GM23338 (cell line): Measurements from ENCODE around the gene ALOX5AP. TPM values are rescaled to one million over a fixed set of nuclear protein-coding genes. Genes with fewer than 3 reads are reported as not detected.

Experiments
- ATAC-seq: fragments of 200-7000 bp; cut with Tn5 transposase; 3 replicates; pipeline ENCODE4 v1.9.1; 2020
- DNase-seq: peaks from one replicate; pipeline ENCODE4 v3.0.0-alpha.2; 2015; ENCODE audit warnings: low spot score
- H2AFZ ChIP-seq: fragments of 200-600 bp; sonication (generic); 2 replicates; pipeline ENCODE4 v1.8.0; 2016; ENCODE audit warnings: antibody characterized with exemption, mild to moderate bottlenecking, moderate library complexity
- H3F3A ChIP-seq: fragments of 200-600 bp; sonication (generic); replicated peaks from 2 replicates; pipeline ENCODE4 v1.8.0; 2017; ENCODE audit warnings: antibody characterized with exemption, mixed run types, low read depth
- H3K27ac ChIP-seq: fragments of 200-600 bp; sonication (generic); 2 replicates; pipeline ENCODE4 v1.6.1; 2016; ENCODE audit warnings: low read depth
- H3K27me3 ChIP-seq: fragments of 200-600 bp; sonication (generic); 2 replicates; pipeline ENCODE4 v1.8.0; 2016; ENCODE audit warnings: mild to moderate bottlenecking, mixed run types, moderate library complexity; ENCODE audit not compliant: insufficient read depth
- H3K36me3 ChIP-seq: fragments of 200-600 bp; sonication (generic); 2 replicates; pipeline ENCODE4 v1.8.0; 2016; ENCODE audit warnings: mild to moderate bottlenecking; ENCODE audit not compliant: insufficient read depth
- H3K4me1 ChIP-seq: fragments of 200-600 bp; sonication (generic); 2 replicates; pipeline ENCODE4 v1.8.0; 2016; ENCODE audit warnings: mild to moderate bottlenecking, moderate library complexity; ENCODE audit not compliant: insufficient read depth
- H3K4me2 ChIP-seq: fragments of 200-600 bp; sonication (generic); 2 replicates; pipeline ENCODE4 v1.7.1; 2017; ENCODE audit warnings: mixed run types
- H3K4me3 ChIP-seq: fragments of 200-600 bp; sonication (generic); 2 replicates; pipeline ENCODE4 v1.6.1; 2016; ENCODE audit warnings: mixed run types
- H3K79me2 ChIP-seq: fragments of 200-600 bp; sonication (generic); replicated peaks from 2 replicates; pipeline ENCODE4 v1.8.0; 2017; ENCODE audit warnings: mild to moderate bottlenecking; ENCODE audit not compliant: insufficient read depth
- H3K9me2 ChIP-seq: fragments of 200-600 bp; sonication (generic); 2 replicates; pipeline ENCODE4 v1.8.0; 2017; ENCODE audit not compliant: insufficient read depth
- H4K20me1 ChIP-seq: fragments of 200-600 bp; sonication (generic); replicated peaks from 2 replicates; pipeline ENCODE4 v1.8.0; 2017; ENCODE audit warnings: mild to moderate bottlenecking; ENCODE audit not compliant: insufficient read depth
- H3K27ac Mint-ChIP-seq: 2 replicates; pipeline ENCODE4 v1.8.0; 2020; ENCODE audit warnings: inconsistent platforms, mild to moderate bottlenecking, moderate library complexity, mixed read lengths
- H3K27me3 Mint-ChIP-seq: 3 replicates; pipeline ENCODE4 v1.8.0; 2022; ENCODE audit warnings: low read depth, mild to moderate bottlenecking, moderate library complexity, mixed read lengths, inconsistent platforms; ENCODE audit not compliant: insufficient read depth, poor library complexity
- H3K36me3 Mint-ChIP-seq: 3 replicates; pipeline ENCODE4 v1.8.0; 2021; ENCODE audit warnings: low read depth, mild to moderate bottlenecking, inconsistent platforms, moderate library complexity, mixed read lengths
- H3K4me1 Mint-ChIP-seq: 3 replicates; pipeline ENCODE4 v1.8.0; 2020; ENCODE audit warnings: mild to moderate bottlenecking, inconsistent platforms, mixed read lengths
- H3K4me3 Mint-ChIP-seq: 3 replicates; pipeline ENCODE4 v1.8.0; 2021; ENCODE audit warnings: moderate library complexity, mild to moderate bottlenecking, inconsistent platforms, mixed read lengths
- H3K9me3 Mint-ChIP-seq: 3 replicates; pipeline ENCODE4 v1.8.0; 2020; ENCODE audit warnings: moderate library complexity, mild to moderate bottlenecking, inconsistent platforms, mixed read lengths
- CREB1 ChIP-seq: fragments of 250-450 bp; sonication (Bioruptor Pico); IDR thresholded peaks from 2 replicates; pipeline ENCODE4 v1.5.0; 2020; ENCODE audit warnings: low read depth, mild to moderate bottlenecking, moderate library complexity
- EZH2 ChIP-seq: fragments of 200-600 bp; sonication (generic); IDR thresholded peaks from one replicate; pipeline ENCODE4 v1.8.0; 2017; ENCODE audit warnings: antibody characterized with exemption, mild to moderate bottlenecking, low read depth; ENCODE audit not compliant: unreplicated experiment
- JUNB ChIP-seq: IDR thresholded peaks from one replicate; pipeline ENCODE4 v1.6.1; 2016; ENCODE audit warnings: antibody characterized with exemption; ENCODE audit not compliant: unreplicated experiment
- STAT1 ChIP-seq: IDR thresholded peaks from one replicate; pipeline ENCODE4 v1.6.1; 2016; ENCODE audit warnings: antibody characterized with exemption; ENCODE audit not compliant: unreplicated experiment
- ZNF114 ChIP-seq: fragments of 250-450 bp; sonication (Bioruptor Pico); IDR thresholded peaks from 2 replicates; pipeline ENCODE4 v1.5.0; 2020; ENCODE audit warnings: mild to moderate bottlenecking, moderate library complexity
- polyA plus RNA-seq: library from polyadenylated mRNA; unstranded; fragments of >200 nt; fragmentation: Nextera tagmentation; extraction: Ambion mirVana; gene quantifications from 2 replicates; pipeline ENCODE4 v1.2.1, GENCODE V29; 2016
- total RNA-seq: library from RNA; depleted of rRNA; stranded (reverse); fragments of >200 nt; shearing (Covaris generic); gene quantifications from 2 replicates; pipeline ENCODE4 v1.2.3, GENCODE V29; 2014
- TF ChIP-seq, protein P1 (sequence below): IDR thresholded peaks from 2 replicates; pipeline ENCODE4 v1.6.1; 2016; ENCODE audit warnings: antibody characterized with exemption
- TF ChIP-seq, protein P2 (sequence below), 2 experiments: fragments of 200-600 bp in 1 of 2; sonication (generic) in 1 of 2; conservative IDR thresholded peaks; 2 replicates each; pipeline versions ENCODE4 v1.5.1 to v1.6.1; 2016 to 2017; ENCODE audit warnings: antibody characterized with exemption in 2 of 2, low read depth in 2 of 2, mild to moderate bottlenecking in 2 of 2, moderate library complexity in 1 of 2
- TF ChIP-seq, protein P3 (sequence below): IDR thresholded peaks from one replicate; pipeline ENCODE4 v1.6.1; 2018; ENCODE audit warnings: antibody characterized with exemption; ENCODE audit not compliant: unreplicated experiment

The ALOX5AP gene
- total and polyA plus RNA-seq, 2 experiments from 2014 or later = 0.23 TPM; not detected in 1

DNA sequence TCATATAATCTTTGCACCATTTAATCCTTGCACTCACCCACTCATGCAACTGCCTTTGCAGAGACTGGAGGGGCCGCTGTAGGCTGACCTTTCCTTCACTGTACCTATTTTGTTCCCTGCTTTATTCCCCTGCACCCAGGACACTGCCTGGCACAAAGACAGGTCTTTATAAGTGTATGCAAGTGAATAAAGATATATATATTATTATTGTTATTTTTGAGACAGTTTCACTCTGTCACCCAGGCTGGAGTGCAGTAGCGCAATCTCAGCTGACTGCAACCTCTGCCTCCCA is 3.8 kb downstream of the ALOX5AP start:
- DNase-seq = no peak
- Histone ChIP-seq H3K4me2 (no peak overlapping the region), H3K27ac (no peak overlapping the region), H3K36me3 (no peaks in the 10 kb centered on the region), H2AFZ (0 out of 2 replicates have a peak overlapping the region, but pooled peaks have one; percentile 91), H3K4me3 (no peak overlapping the region), H4K20me1 (no peaks in the 10 kb centered on the region), H3K9me2 (peaks cover 7% of the 10 kb centered on the region; the same call in 1 of the 2 replicates), H3K27me3 (no peaks in the 10 kb centered on the region), H3F3A (no peaks in the 10 kb centered on the region), H3K4me1 (peaks cover 4% of the 10 kb centered on the region; the same call in 1 of the 2 replicates), H3K79me2 (no peaks in the 10 kb centered on the region)
- Mint-ChIP-seq H3K4me3 (no peak overlapping the region), H3K27ac (no peak overlapping the region), H3K4me1 (peaks cover 19% of the 10 kb centered on the region), H3K36me3 (no peaks in the 10 kb centered on the region), H3K27me3 (peaks cover 1% of the 10 kb centered on the region), H3K9me3 (no peaks in the 10 kb centered on the region)
- TF ChIP-seq EZH2 = no peak
- TF ChIP-seq JUNB = no peak
- TF ChIP-seq, protein P1, sequence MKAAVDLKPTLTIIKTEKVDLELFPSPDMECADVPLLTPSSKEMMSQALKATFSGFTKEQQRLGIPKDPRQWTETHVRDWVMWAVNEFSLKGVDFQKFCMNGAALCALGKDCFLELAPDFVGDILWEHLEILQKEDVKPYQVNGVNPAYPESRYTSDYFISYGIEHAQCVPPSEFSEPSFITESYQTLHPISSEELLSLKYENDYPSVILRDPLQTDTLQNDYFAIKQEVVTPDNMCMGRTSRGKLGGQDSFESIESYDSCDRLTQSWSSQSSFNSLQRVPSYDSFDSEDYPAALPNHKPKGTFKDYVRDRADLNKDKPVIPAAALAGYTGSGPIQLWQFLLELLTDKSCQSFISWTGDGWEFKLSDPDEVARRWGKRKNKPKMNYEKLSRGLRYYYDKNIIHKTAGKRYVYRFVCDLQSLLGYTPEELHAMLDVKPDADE = no peak
- TF ChIP-seq ZNF114 = no peak
- no peak for ATAC-seq

DNA sequence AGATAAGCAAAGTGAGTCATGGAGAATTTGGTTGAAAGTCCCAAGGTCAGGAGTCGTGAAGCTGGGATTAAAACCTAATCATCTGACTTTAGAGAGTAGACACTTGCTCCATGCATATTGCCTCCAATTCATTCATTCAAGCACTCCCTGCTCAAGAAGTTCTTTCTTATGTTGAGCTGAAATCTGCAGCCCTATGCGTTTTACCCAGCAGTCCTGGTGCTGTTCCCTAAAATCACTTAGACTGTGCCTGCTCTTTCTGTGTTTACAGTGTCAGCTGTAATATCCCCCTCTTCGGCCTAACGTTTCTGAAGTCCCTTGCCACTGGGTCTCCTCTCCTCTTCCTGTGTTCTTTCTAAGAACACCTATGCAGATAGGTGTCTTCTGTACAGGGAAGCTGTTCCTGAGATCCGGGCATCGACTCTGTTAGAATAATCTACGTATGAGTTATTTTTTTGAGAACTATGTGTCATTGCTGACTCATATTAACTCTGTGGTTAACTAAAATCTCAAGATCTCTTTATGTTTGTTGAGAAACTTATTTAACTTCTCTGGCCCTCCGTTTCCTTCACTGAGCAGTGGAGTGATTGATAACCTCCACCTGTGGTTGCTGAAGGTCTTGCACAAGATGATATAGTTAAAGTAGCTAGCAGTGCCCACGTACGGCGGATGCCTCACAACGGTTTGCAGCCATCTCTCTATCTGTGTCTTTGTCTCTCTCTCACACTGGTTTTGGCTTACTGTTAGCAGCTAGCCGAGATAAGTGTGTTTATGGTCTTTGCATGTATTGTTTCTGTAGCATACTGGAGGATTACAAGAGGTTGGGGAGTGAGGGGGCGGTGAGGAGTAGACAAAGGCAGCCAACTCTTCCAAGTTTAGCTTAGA is 4.7 kb downstream of the ALOX5AP start:
- H3K9me3 Mint-ChIP-seq = no peaks in the 10 kb centered on the region
- no peak overlapping the region for H3K4me3 Mint-ChIP-seq
- TF ChIP-seq CREB1 (CRISPR knock-in tag) = no peak
- TF ChIP-seq, protein P2, sequence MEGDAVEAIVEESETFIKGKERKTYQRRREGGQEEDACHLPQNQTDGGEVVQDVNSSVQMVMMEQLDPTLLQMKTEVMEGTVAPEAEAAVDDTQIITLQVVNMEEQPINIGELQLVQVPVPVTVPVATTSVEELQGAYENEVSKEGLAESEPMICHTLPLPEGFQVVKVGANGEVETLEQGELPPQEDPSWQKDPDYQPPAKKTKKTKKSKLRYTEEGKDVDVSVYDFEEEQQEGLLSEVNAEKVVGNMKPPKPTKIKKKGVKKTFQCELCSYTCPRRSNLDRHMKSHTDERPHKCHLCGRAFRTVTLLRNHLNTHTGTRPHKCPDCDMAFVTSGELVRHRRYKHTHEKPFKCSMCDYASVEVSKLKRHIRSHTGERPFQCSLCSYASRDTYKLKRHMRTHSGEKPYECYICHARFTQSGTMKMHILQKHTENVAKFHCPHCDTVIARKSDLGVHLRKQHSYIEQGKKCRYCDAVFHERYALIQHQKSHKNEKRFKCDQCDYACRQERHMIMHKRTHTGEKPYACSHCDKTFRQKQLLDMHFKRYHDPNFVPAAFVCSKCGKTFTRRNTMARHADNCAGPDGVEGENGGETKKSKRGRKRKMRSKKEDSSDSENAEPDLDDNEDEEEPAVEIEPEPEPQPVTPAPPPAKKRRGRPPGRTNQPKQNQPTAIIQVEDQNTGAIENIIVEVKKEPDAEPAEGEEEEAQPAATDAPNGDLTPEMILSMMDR (conservative IDR thresholded peaks at IDR 0.05; ENCODE audit: low read depth in 2 of 2) = no peak
- TF ChIP-seq STAT1 = no peak
- TF ChIP-seq EZH2 = no peak
- TF ChIP-seq ZNF114 = no peak
- TF ChIP-seq, protein P3, sequence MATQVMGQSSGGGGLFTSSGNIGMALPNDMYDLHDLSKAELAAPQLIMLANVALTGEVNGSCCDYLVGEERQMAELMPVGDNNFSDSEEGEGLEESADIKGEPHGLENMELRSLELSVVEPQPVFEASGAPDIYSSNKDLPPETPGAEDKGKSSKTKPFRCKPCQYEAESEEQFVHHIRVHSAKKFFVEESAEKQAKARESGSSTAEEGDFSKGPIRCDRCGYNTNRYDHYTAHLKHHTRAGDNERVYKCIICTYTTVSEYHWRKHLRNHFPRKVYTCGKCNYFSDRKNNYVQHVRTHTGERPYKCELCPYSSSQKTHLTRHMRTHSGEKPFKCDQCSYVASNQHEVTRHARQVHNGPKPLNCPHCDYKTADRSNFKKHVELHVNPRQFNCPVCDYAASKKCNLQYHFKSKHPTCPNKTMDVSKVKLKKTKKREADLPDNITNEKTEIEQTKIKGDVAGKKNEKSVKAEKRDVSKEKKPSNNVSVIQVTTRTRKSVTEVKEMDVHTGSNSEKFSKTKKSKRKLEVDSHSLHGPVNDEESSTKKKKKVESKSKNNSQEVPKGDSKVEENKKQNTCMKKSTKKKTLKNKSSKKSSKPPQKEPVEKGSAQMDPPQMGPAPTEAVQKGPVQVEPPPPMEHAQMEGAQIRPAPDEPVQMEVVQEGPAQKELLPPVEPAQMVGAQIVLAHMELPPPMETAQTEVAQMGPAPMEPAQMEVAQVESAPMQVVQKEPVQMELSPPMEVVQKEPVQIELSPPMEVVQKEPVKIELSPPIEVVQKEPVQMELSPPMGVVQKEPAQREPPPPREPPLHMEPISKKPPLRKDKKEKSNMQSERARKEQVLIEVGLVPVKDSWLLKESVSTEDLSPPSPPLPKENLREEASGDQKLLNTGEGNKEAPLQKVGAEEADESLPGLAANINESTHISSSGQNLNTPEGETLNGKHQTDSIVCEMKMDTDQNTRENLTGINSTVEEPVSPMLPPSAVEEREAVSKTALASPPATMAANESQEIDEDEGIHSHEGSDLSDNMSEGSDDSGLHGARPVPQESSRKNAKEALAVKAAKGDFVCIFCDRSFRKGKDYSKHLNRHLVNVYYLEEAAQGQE = no peak

More for the DNA sequence above, 4.7 kb downstream of the ALOX5AP start:
- Mint-ChIP-seq H3K36me3 (no peaks in the 10 kb centered on the region), H3K4me1 (peaks cover 26% of the 10 kb centered on the region), H3K27ac (no peak overlapping the region), H3K27me3 (peaks cover 1% of the 10 kb centered on the region)
- Histone ChIP-seq H2AFZ (peak overlapping the region; percentile 87; the same call in 1 of the 2 replicates), H3F3A (no peaks in the 10 kb centered on the region), H3K79me2 (no peaks in the 10 kb centered on the region), H3K4me3 (no peak overlapping the region), H3K4me1 (peaks cover 4% of the 10 kb centered on the region; the same call in 1 of the 2 replicates), H3K4me2 (no peak overlapping the region), H4K20me1 (no peaks in the 10 kb centered on the region), H3K9me2 (peaks cover 8% of the 10 kb centered on the region; the same call in 1 of the 2 replicates), H3K27ac (no peak overlapping the region), H3K36me3 (no peaks in the 10 kb centered on the region), H3K27me3 (no peaks in the 10 kb centered on the region)
- no peak for DNase-seq
- ATAC-seq = peak; percentile 27; the same call in 2 of the 3 replicates
